HG03342 (cell line): ENCODE measurements around the gene EML2.
"Not testable (repeated sequence)": the region's sequence is repeated elsewhere in the genome, so short reads cannot be mapped to it uniquely, and the experiment has no call there.

Experiments
- ATAC-seq: cut with Tn5 transposase; IDR thresholded peaks from one replicate; pipeline ENCODE4 v1.9.1; 2021; ENCODE audit warnings: mild to moderate bottlenecking, moderate library complexity; ENCODE audit not compliant: unreplicated experiment

Gene EML2

DNA sequence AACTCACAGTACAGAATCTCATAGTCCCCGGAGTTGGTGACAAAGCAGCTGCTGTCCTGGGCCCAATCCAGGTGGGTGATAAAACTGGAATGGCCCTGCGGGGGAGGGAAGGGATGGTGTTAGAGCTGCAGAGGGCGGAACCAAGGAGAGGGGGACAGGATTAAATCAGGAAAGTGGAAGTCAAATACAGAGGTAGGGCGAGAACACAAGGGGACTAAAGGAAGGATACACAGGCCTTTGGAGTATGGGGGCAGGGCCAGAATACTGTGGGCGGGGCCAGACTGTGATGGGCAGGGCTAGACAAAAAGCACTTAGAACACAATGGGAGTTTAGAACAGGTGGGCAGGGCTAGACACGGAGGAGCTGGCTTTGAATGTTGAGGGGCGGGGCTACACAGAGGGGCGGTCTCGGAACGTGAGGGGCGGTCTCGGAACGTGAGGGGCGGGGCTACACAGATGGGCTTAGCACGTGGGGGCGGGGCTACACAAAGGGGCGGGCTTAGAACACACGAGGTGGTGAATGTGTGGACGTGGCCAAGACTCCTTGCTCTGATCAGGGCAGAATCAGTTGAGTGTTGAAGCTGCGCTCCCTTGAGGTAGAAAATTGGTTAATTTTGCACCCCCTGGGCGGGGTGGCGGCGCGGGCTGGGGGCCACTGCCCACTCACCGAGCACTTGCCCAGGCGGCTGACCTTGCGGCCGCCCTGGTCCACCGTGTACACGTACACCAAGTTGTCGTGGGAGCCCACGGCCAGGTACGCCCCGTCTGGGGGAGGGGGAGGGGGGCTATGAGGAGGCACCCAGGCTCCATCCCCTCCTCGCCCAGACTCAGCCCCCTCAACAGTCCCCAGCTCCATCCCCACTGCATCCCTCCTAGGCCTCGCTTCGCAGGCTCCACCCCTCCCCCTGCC, 23.1 kb downstream of the EML2 start:
- no peak for ATAC-seq

DNA sequence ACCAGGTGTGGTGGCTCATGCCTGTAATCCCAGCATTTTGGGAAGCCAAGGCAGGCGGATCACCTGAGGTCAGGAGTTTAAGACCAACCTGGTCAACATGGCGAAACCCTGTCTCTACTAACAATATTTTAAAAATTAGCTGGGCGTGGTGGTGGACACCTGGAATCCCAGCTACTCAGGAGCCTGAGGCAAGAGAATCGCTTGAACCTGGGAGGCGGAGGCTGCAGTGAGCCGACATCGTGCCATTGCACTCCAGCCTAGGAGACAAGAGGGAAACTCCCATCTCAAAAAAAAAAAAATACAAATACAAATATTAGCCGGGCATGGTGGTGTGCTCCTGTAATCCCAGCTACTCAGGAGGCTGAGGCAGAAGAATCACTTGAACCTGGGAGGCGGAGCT, 24.1 kb downstream of the EML2 start:
- not testable (repeated sequence) for ATAC-seq

DNA sequence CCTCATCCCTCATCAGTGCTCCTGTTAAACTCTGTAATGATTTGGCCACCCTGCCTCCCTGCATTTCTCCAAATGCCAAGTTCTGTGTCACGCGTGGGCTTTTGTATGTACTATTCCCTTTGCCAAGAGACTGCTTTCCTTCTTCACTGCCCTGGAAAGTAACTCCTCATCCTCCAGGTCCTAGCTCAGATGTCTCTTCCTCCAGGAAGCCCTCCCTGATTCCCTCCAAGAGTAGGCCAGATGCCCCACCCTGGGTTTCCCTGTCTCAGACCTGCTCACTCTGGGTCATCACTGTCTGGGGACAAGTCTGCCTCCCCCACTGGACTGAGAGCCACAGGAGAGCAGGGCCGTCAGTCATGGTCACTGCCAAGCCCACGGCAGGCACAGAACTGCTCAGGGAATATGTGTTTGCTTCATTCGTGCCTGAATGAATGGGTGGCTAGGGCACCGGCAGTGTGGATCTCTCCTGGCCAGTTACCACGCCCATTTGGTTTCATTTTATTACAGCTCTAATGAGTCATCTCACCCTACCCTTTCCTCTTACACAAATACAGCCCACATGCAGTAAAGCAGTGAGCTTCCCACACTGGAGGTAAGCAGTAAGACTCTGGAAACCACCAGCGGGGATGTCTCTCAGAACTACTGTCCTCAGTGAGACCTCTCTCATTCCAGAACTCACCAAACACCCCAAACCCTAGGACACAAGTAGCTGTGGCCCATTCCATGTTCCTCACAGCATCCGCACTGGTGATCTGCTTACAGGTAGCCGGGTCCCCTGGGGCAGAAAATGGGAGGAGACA, 25.1 kb downstream of the EML2 start:
- peak; percentile 60 for ATAC-seq

DNA sequence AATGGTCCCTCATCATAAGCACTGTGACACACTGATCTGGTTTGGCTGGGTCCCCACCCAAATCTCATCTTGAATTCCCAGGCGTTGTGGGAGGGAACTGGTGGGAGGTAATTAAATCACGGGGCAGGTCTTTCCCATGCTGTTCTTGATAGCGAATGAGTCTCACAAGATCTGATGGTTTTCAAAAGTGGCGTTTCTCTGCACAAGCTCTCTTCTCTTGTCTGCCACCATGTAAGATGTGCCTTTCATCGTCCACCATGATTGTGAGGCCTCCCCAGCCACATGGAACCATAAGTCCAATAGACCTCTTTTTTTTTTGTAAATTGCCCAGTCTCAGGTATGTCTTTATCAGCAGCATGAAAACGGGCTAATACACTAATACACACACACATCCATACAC, 30.2 kb downstream of the EML2 start:
- ATAC-seq, result no peak

DNA sequence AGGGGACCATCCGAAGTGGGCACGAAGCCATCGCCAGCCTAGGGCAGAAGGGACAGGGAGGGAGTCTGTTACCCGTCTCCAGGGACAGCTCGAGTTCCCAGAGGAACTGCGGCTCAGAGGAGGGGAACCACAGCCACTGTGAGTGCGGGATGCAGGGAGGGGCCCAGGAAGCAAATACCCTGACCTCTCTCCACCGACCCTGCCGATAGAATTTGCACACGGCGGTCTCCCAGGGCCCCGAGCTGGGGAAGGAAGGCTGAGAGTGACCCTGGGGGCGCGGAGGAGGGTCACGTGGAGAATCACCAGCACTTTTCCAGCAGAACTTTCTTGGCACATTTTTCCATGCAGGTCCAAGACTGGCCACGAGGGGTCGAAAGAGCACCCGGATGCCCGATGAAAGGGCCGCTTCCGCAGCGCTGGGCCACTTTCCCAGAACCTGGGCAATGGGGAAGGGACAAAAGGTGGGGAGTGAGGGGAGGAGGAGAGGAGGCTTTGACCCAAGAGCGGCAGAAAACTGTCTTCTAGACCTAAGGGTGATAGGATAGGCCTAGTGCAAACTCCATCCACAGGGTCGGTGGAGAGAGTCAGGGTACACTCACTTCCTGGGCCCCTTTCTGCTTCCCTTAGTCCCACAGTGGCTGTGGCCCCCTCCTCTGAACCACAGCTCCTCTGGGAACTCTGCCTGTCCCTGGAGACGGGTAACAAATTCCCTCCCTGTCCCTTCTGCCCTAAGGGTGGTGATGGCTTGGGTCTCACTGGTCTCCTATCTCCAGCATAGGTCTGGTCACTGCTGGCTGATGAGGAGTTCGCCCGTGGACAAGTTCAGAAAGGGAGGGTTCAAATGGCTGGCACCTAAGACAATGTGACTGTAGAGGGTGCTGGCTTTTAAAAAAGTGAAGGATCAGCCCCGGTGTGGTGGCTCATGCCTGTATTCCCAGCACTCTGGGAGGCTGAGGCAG, 31.8 kb downstream of the EML2 start:
- no peak for ATAC-seq

DNA sequence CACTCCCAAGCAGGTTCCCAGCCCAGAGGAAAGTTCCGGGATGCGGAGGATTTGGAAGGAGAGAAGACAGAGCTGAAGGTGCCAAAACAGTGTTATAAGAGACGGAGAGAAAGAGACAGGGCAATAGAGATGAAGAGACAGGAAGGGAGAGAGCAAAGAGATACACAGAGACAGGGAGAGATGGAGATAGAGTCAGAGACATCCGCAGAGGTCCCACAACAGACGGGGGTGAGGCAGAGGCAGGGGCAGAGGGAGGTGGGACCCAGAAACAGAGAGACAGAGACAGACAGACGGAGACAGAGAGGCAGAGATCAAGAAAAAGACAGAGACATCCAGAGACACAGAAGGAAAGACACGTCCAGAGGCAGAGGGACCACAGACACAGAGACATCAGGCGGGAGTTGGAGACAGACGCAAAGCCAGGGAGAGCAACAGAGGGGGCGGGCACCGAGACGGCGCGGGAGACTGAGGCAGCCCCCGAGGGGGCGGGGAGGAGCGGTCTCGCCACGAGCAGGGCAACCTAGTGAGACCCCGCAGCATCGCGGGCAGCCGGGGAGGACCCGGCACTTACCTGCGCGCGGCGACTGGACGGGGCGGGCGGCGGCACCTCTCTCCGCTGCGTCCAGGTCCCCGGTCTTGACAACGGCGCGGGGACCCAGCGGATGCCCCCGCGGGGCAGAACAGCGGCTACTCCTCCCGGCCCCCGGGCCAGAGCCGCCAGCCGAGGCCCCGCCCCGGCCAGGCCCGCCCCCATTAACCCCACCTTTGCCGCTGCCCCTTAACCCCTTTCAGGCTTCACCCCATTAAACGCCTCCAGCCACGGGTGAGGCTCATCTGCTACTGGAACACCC, 37.4 kb downstream of the EML2 start, which contains the start of gene GPR4:
Gene GPR4, minus strand, starts transcription at position 689 of the 851 bp plus-strand sequence. CDS start 10,346 bp downstream, outside the sequence.
- ATAC-seq, result no peak

DNA sequence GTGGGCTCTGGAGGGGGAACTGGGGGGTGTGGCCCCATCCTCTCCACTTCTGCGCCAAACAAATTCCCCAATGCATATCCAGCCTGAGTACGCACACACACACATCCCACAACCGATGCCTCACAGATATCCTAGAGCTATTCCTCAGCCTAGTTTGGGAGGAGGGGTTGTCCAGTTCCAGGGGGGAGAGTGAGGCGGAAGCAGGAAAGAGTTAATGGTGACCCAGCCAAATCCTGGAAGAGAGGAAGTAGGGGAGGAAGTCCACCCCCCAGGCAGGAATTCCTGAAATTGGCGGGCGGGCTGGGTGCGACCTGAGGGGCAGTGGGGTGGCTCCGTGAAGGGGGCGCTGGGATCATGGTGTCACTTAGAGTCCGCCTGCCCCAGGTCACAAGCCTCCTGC, 38.1 kb downstream of the EML2 start:
- ATAC-seq, result no peak

DNA sequence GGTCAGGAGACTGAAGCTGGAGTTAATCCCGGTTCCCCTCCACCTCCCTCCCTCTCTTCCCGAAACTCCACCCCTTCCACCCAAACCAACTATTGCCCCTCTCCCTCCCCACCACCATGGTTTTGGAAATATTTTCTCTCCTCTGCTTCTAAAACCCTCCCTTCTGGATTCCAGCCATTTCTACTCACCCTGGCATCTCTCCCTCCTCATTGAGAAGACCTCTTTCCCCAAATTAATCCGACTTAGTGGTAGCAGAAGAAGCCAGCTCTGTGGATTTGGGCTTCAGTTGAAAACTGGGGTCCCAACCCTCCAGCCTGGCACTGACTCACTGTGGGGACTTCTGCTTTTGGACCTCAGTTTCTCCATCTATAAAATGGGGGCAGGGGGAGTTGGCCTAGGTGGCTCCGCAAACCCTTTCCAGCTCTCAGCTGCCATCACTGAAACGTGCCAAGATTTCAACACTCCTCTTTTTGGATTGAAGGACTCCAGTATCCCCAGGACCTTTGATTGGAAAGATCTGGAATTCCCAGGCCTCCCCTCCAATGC, 38.8 kb downstream of the EML2 start:
- ATAC-seq, result no peak

DNA sequence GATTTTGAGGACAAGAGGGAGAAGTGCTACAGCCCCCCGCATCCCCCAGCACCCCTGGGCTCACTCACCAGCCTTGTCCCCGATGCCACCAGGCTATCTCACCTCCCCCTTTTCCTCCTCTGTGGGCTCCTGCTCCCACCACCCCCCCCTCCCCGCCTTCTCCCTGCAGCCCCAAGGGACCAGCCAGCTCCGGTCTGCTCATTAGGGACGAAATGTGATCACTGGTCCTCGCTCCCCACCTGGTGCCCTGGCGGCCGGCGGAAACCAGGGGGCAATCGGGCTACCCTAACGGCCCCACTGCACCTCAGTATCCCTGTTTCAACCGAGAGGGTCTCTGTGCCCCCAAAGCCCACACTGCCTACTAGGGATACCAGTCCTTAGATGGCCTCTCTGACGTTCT, 39.9 kb downstream of the EML2 start:
- no peak for ATAC-seq

DNA sequence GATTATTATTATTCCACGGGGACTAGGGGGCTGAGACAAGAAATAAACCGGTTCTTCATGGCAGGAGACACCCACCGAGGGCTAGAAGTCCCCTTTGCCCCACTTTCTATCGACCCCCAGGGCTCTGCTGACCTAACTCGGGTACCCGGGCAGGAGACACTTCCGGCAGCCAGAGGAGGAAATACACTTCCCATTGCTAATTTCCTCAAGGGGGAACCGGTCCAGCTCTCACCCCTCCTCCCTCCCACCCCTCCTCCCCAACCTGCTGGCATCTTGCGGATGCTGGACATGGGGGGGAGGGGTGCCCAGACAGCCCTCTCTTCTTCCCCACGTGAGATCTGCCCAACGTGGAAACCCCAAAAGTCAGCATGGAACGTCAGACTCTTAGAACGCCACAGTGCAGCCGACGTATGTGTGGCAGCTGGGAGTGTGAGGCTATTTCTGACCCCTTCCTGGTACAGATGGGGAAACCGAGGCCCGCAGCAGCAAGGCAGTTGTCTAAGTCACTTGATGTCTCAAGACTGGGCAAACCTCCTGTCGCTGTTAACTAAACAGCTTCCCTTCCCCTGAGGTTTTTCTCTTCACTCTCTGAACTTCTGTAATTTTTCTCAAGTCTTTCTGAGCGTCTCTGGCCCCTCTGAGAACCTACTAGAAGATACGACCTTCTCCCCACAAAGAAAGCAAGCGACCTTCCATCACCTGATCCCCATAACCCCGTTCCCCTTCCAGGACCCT, 40.8 kb downstream of the EML2 start:
- ATAC-seq, result no peak

DNA sequence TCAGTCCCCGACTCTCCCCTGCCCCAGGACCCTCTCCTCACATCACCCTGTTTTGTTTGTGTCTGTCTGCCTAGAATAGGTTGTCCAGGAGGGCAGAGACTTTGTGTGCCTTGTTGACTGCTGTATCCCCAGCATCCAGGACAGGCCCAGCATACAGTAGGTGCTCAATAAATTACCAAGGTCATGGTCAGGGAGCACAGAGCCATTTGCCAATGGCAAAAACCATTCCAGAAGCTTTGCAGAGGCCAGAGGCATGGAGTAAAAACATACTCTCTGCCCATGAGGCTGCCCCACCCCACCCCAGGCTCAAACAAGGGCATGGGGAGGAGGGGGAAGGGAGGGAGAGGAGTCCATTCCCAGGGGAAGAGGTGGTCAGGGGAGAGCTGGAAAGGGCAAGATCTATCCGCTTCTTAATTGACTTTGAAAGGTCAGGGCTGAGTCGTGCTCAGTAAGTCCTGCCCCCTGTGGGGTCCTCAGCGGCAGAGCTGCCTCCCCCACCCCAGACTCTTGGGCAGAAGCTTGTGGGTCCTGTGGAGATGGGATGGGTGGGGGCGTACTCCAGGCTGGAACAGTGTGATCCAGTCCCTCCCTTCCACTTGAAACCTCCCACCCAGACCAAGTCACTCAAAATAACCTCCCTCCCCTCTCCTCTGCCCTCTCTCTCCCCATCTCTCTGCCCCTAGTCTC, 41.6 kb downstream of the EML2 start:
- no peak for ATAC-seq

DNA sequence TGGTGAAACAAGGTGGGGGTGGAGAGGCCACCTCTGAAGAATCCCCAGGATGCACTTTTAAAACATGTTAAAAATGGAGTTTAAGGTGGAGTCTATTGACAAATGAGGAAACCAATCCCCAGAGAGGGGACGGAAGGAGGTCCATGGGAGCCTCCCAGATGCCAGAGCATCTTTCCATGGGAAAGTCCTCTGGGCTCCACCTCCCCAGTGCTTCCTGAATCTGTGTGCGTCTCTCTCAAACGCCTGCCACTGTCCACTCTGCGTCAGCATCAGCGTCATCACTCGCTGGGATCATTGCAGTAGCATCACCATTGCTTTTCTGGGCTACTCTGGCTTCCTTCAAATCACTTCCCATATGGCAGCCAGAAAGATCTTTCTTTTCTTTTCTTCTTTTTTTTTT, 43.4 kb downstream of the EML2 start:
- no peak for ATAC-seq

DNA sequence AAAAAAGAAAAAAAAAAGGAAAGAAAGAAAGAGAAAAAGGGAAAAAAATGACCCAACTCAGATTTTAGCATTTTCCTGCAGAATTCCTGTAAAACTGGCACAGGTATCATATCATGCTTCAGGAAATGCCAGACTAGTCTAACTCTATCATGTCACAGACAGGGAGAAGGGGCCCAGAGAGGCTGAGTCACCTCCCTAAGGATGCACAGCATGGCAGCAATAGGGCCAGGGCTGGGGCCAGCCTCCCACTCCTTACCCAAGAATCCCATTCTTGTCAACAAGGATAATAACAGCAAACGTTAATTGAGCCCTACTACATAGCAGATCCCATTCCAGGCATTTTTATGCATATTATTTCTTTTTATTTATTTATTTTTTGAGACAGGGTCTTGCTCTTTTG, 45.7 kb downstream of the EML2 start:
- ATAC-seq, result no peak

DNA sequence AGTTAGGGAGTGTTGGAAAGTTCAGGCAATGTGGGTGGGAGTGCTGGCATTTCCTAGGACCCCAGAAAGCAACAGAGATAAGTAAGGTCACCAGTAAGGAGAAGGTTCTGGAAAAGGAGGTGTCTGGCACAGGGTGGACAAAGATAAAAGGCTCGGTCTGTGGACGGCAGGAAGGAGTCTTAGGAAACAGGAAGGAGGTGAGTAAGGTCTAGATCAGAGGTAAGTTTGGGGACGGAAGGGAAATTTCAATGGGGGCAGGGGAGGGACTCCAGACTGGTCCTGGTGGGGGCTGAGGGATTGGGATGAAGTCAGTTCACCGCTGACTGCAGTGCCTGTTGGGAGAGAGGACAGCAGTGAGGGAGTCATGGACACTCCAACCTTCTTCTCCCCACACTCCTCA, 46.8 kb downstream of the EML2 start:
- no peak for ATAC-seq

DNA sequence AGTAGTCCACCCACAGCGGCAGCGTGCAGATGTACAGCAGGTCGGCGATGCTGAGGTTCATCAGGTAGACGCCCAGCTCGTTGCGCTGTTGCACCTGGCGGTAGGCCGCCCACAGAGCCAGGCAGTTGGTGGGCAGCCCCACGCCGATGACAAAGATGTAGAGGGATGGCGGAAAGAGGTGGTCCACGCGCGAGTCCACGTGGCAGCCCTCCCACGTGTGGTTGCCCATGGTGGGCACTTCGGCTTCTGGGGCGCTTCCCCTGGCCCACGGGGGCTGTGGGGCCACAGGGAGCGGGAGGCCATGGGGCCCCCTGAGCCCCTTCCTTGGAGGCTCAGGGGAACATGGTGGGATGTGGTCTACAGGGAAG, 47.6 kb downstream of the EML2 start:
- ATAC-seq, result no peak

DNA sequence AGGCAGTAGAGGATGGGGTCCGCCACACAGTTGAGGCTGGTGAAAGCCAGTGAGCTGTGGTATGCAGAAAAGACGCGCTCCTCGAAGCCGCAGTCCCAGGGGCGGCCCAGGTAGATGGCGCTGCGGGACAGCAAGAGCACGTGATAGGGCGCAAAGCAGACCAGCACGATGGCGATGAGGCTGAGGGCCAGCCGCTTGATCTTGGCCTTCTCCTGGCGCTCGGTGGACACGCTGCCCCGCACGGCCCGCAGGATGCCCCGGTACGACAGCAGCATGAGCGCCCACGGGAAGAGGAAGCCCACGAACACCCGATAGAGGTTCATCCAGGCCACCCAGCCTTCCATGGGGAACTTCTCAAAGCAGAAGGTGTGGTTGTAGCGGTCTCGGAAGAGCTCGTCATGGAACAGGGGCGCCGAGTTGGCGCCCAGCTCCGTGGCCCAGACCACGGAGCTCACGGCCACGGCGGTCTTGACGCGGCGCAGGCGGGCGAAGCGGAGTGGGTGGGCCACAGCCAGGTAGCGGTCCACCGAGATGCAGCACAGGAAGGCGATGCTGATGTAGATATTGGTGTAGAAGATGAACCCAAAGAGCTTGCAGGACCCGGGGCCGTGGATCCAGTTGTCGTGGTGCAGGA, 48.1 kb downstream of the EML2 start:
- no peak for ATAC-seq

DNA sequence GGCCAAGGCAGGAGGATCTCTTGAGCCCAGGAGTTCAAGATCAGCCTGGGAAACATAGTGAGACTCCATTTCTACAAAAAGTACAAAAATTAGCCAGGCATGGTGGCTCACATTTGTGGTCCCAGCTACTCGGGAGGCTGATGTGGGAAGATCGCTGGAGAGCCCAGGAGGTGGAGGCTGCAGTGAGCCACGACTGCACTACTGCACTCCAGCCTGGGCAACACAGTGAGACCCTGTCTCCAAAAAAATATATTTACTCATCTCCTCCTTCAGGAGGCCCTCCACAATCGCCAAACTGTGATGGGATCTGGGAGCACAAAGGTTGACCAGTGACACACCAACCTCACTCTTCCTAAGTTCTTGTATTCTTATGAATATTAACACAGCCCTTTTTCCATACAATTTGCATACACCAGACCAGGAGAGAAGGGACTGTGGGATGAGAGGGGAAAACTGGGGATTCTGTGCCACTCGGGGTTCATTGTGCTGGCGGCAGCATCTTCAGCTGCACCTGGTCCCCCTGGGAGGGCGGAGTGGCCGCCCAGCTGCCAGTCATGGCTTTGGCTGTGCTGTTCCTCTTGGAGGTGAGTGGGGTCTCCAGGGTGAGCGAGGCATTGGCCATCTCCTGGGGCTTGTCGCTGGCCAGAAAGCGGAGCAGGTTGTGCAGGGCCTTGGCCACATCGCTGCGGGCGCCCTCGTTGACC, 48.7 kb downstream of the EML2 start:
- no peak for ATAC-seq
